ENCODE data around the gene AGBL4. TPM values are rescaled to one million over a fixed set of nuclear protein-coding genes. Genes with fewer than 3 reads are reported as not detected.

Gene AGBL4
- total and polyA plus RNA-seq, 9 of the 15 experiments (the other 6 are each of a cell fraction or from before 2014, with no cell fraction given), result 0.11 TPM; not detected in 7

- ATAC-seq (no peak), DNase-seq (ENCODE audit: extremely low read depth in 1 of 4, low spot score in 3 of 4) (no peak), FAIRE-seq (no peak)
- Histone ChIP-seq H3K27ac (ENCODE audit: extremely low read depth, low read depth, low read length) (no peak overlapping the region), H3K4me1 (replicated peaks in 1 of 2; ENCODE audit: control insufficient read depth in 2 of 2, insufficient read depth in 2 of 2, low read length in 2 of 2) (no peaks in the 10 kb centered on the region; a peak in 1 of 5 replicates), H4K20me1 (replicated peaks; ENCODE audit: control insufficient read depth, insufficient read depth, low read length) (no peaks in the 10 kb centered on the region), H3K9me1 (ENCODE audit: control insufficient read depth, insufficient read depth, low read length) (no peaks in the 10 kb centered on the region), H3K27me3 (ENCODE audit: control insufficient read depth in 2 of 2, insufficient read depth in 2 of 2, low read length in 2 of 2) (no peaks in the 10 kb centered on the region), H2AFZ (ENCODE audit: low read depth, low read length) (no peak overlapping the region), H3K9me3 (replicated peaks; ENCODE audit: control insufficient read depth, insufficient read depth, low read depth, low read length) (no peaks in the 10 kb centered on the region), H3K79me2 (ENCODE audit: control insufficient read depth, insufficient read depth, low read length) (no peaks in the 10 kb centered on the region), H3K36me3 (ENCODE audit: control insufficient read depth, insufficient read depth, low read length) (no peaks in the 10 kb centered on the region), H3K4me2 (ENCODE audit: insufficient read depth, low read length) (no peak overlapping the region), H3K4me3 (no peak overlapping the region), H3K9ac (ENCODE audit: insufficient read depth in 1 of 2, low read depth in 2 of 2, low read length in 2 of 2) (no peak overlapping the region)
- CTCF ChIA-PET (ENCODE audit: low intra/inter-chr PET ratio), result no interaction called here
- in situ Hi-C loops (cut with MboI), result no loop called here
- BruUV-seq (replicated peaks), result no TSS peak
- POLR2A ChIA-PET, result interaction anchor here (0.6 kb wide), 1 partner anchor 24 kb away, joined by 3 read pairs; no protein-coding TSS in a partner anchor
- intact Hi-C loops (cut with micrococcal nuclease), result no loop called here
- 4% methylated on average over 2 of the region's 2 CpGs for WGBS (ENCODE audit: insufficient coverage, low coverage, missing lambda C conversion rate)
- TF ChIP-seq NR0B1 (IDR thresholded peaks at IDR 0.05; ENCODE audit: partially characterized antibody) (no peak), PHF21A (IDR thresholded peaks at IDR 0.05; ENCODE audit: borderline replicate concordance, low read depth) (no peak), ZNF551 (CRISPR knock-in tag; IDR thresholded peaks at IDR 0.05) (no peak), BRD9 (IDR thresholded peaks at IDR 0.05; ENCODE audit: low read depth, partially characterized antibody) (no peak), AFF1 (IDR thresholded peaks at IDR 0.05; ENCODE audit: low read depth in 1 of 2, partially characterized antibody in 2 of 2) (no peak), RUNX1 (IDR thresholded peaks at IDR 0.05; ENCODE audit: low read depth) (no peak), PHTF2 (CRISPR knock-in tag; IDR thresholded peaks at IDR 0.05) (no peak), ZFP91 (CRISPR knock-in tag; IDR thresholded peaks at IDR 0.05) (no peak), NR2C1 (IDR thresholded peaks at IDR 0.05) (no peak), NR2C1 (tag; IDR thresholded peaks at IDR 0.05) (no peak), ZNF655 (CRISPR knock-in tag; IDR thresholded peaks at IDR 0.05) (no peak), DLX4 (CRISPR knock-in tag; IDR thresholded peaks at IDR 0.05) (no peak), KDM5B (IDR thresholded peaks at IDR 0.05; ENCODE audit: insufficient replicate concordance, low read depth, low read length) (no peak)
Observed at GRCh38 chr1:50048791-50049190, 25.0 kb upstream of the AGBL4 start.
